NCI-H69 (cell line): ENCODE measurements around the gene MFSD1.

ENCODE experiments used
- DNase-seq: peaks from one replicate; lab custom pipeline; 2025; lab: John Stamatoyannopoulos, UW

The MFSD1 gene

GRCh38 chr3:158810823-158811724, 9.2 kb downstream of the MFSD1 start:
- no peak for DNase-seq

- DNase-seq, result no peak
These were observed 17.4 kb downstream of the MFSD1 start for GRCh38 chr3:158819282-158819681.

GRCh38 chr3:158820521-158820920, 18.7 kb downstream of the MFSD1 start:
- no peak for DNase-seq

GRCh38 chr3:158821847-158822246, 20.0 kb downstream of the MFSD1 start:
- no peak for DNase-seq

- DNase-seq, result no peak
These were observed 21.6 kb downstream of the MFSD1 start for GRCh38 chr3:158823426-158823825.

- DNase-seq, result no peak
These were observed 25.9 kb downstream of the MFSD1 start for GRCh38 chr3:158827773-158828172.

- no peak for DNase-seq
These were observed 28.5 kb downstream of the MFSD1 start for GRCh38 chr3:158830391-158830790.

GRCh38 chr3:158831861-158832260, 30.0 kb downstream of the MFSD1 start:
- DNase-seq, result no peak

- DNase-seq, result no peak
These were observed 33.8 kb downstream of the MFSD1 start for GRCh38 chr3:158835631-158836030.

- DNase-seq, result no peak
These were observed 34.5 kb downstream of the MFSD1 start for GRCh38 chr3:158836312-158836711.

- no peak for DNase-seq
These were observed 35.4 kb downstream of the MFSD1 start for GRCh38 chr3:158837240-158837639.

- no peak for DNase-seq
These were observed 38.1 kb downstream of the MFSD1 start for GRCh38 chr3:158839966-158840365.

GRCh38 chr3:158841387-158841786, 39.5 kb downstream of the MFSD1 start:
- no peak for DNase-seq

GRCh38 chr3:158842976-158843375, 41.1 kb downstream of the MFSD1 start:
- DNase-seq, result peak; percentile 4

GRCh38 chr3:158845765-158846350, 44.0 kb downstream of the MFSD1 start:
- DNase-seq, result peak; percentile 57

- no peak for DNase-seq
These were observed 45.1 kb downstream of the MFSD1 start for GRCh38 chr3:158846803-158847451.

GRCh38 chr3:158847452-158847821, 45.6 kb downstream of the MFSD1 start:
- DNase-seq, result no peak

- no peak for DNase-seq
These were observed 46.0 kb downstream of the MFSD1 start for GRCh38 chr3:158847885-158848284.

- DNase-seq, result no peak
These were observed 47.9 kb downstream of the MFSD1 start for GRCh38 chr3:158849757-158850156.

GRCh38 chr3:158859362-158859761, 57.5 kb downstream of the MFSD1 start:
- DNase-seq, result no peak

- DNase-seq, result no peak
These were observed 61.4 kb downstream of the MFSD1 start for GRCh38 chr3:158863247-158863646.

GRCh38 chr3:158864492-158864891, 62.6 kb downstream of the MFSD1 start:
- DNase-seq, result peak; percentile 11

- no peak for DNase-seq
These were observed 73.8 kb downstream of the MFSD1 start for GRCh38 chr3:158875700-158876099.
